HepG2 (cell line): ENCODE results near the gene SDC3. TPM values are rescaled to one million over a fixed set of nuclear protein-coding genes. Genes with fewer than 3 reads are reported as not detected.

ENCODE experiments used
- ATAC-seq: fragments of 200-7000 bp; cut with Tn5 transposase; 3 replicates; pipeline ENCODE4 v1.9.1; 2020; ENCODE audit warnings: mild to moderate bottlenecking, moderate library complexity
- BruUV-seq: library from RNA; stranded (reverse); fragments of 400-500 nt; replicated peaks from 2 replicates; lab custom pipeline; 2021; lab: Mats Ljungman, UMichigan
- CTCF ChIA-PET: fragments of 300-600 bp; formaldehyde crosslinking; extraction: SDS; loops from one replicate; lab custom pipeline; 2021; ENCODE audit warnings: low total read pairs, inconsistent platforms, low intra/inter-chr PET ratio; lab: Yijun Ruan, JAX
- POLR2A ChIA-PET: fragments of 350-600 bp; sonication (Branson Sonifier 250); formaldehyde crosslinking; loops from one replicate; lab custom pipeline; 2020; ENCODE audit warnings: antibody characterized with exemption, inconsistent platforms; lab: Yijun Ruan, JAX
- DNase-seq: peaks from one replicate; pipeline ENCODE4 v3.0.0-alpha.2; 2015; ENCODE audit warnings: low spot score
- FAIRE-seq: peaks from 3 replicates; lab custom pipeline; 2011; peaks lifted over from hg19 to GRCh38; lab: Jason Lieb, UNC
- H2AFZ ChIP-seq: one replicate; pipeline ENCODE4 v1.6.1; 2011; ENCODE audit warnings: low read length, inconsistent platforms
- H3K27ac ChIP-seq: fragments of 300-600 bp; 3 replicates; pipeline ENCODE4 v1.8.0; 2011; ENCODE audit warnings: mixed run types, mild to moderate bottlenecking, mixed read lengths, low read length, inconsistent platforms; ENCODE audit not compliant: insufficient read depth; ENCODE audit errors: extremely low read length
- H3K27me3 ChIP-seq, 2 experiments: fragments of 200-600 bp in 1 of 2; 2 replicates in 1 of 2; 3 replicates in 1 of 2; pipeline versions ENCODE4 v1.6.0 to v1.8.0; 2011; ENCODE audit warnings: low read length in 2 of 2, mild to moderate bottlenecking in 2 of 2, moderate library complexity in 2 of 2, inconsistent platforms in 1 of 2; ENCODE audit not compliant: insufficient read depth in 2 of 2, control insufficient read depth in 1 of 2
- H3K36me3 ChIP-seq, 2 experiments: fragments of 200-600 bp in 1 of 2; replicated peaks in 1 of 2; 2 replicates in 1 of 2; 3 replicates in 1 of 2; pipeline versions ENCODE4 v1.5.1 to v1.8.0; 2011; ENCODE audit warnings: low read length in 2 of 2, inconsistent platforms in 1 of 2; ENCODE audit not compliant: insufficient read depth in 2 of 2, control insufficient read depth in 1 of 2
- H3K4me1 ChIP-seq: 2 replicates; pipeline ENCODE4 v1.5.1; 2012; ENCODE audit warnings: low read length, inconsistent platforms; ENCODE audit not compliant: insufficient read depth
- H3K4me2 ChIP-seq: 2 replicates; pipeline ENCODE4 v1.6.0; 2011; ENCODE audit warnings: low read depth, low read length, inconsistent platforms
- H3K4me3 ChIP-seq, 3 experiments: fragments of 200-600 bp in 1 of 3; sonication (generic), shearing (Covaris generic) in 1 of 3; replicated peaks in 1 of 3; 2 replicates each; pipeline ENCODE4 v1.5.1; 2011 to 2016; ENCODE audit warnings: low read length in 3 of 3, inconsistent platforms in 2 of 3, low read depth in 2 of 3, mild to moderate bottlenecking in 2 of 3, control low read depth in 1 of 3, mixed read lengths in 1 of 3; ENCODE audit not compliant: insufficient read depth in 1 of 3
- H3K79me2 ChIP-seq: one replicate; pipeline ENCODE4 v1.6.1; 2011; ENCODE audit warnings: low read length, inconsistent platforms; ENCODE audit not compliant: insufficient read depth
- H3K9ac ChIP-seq: 2 replicates; pipeline ENCODE4 v1.6.0; 2011; ENCODE audit warnings: mild to moderate bottlenecking, low read depth, low read length, inconsistent platforms; ENCODE audit not compliant: insufficient read depth
- H3K9me3 ChIP-seq: 2 replicates; pipeline ENCODE4 v1.5.1; 2012; ENCODE audit warnings: mild to moderate bottlenecking, low read length
- H4K20me1 ChIP-seq: 2 replicates; pipeline ENCODE4 v1.6.0; 2011; ENCODE audit warnings: inconsistent platforms, mild to moderate bottlenecking, low read length, moderate library complexity; ENCODE audit not compliant: insufficient read depth
- GATA4 ChIP-seq: sonication (generic); IDR thresholded peaks from 2 replicates; pipeline ENCODE4 v1.6.1; 2016; ENCODE audit warnings: antibody characterized with exemption, low read depth, borderline replicate concordance
- GRHL1 ChIP-seq: sonication (generic); formaldehyde crosslinking; conservative IDR thresholded peaks from 2 replicates; pipeline ENCODE4 v1.8.0; 2022; ENCODE audit warnings: missing genetic modification reagents
- HCFC1 ChIP-seq: fragments of 150-350 bp; IDR thresholded peaks from 2 replicates; pipeline ENCODE4 v1.6.1; 2014; ENCODE audit warnings: low read depth, low read length
- HMGXB3 ChIP-seq: sonication (generic); formaldehyde crosslinking; IDR thresholded peaks from 2 replicates; pipeline ENCODE4 v1.4.0; 2020; ENCODE audit warnings: missing genetic modification reagents, borderline replicate concordance
- MBNL3 ChIP-seq: fragments of 250-450 bp; sonication (Bioruptor Pico); conservative IDR thresholded peaks from 2 replicates; pipeline ENCODE4 v1.8.0; 2022; ENCODE audit warnings: mild to moderate bottlenecking, inconsistent platforms
- MTF2 ChIP-seq: sonication (generic); formaldehyde crosslinking; IDR thresholded peaks from 2 replicates; pipeline ENCODE4 v1.5.0; 2020; ENCODE audit warnings: missing genetic modification reagents, borderline replicate concordance
- PITX1 ChIP-seq: sonication (generic); formaldehyde crosslinking; IDR thresholded peaks from 2 replicates; pipeline ENCODE4 v1.5.1; 2020; ENCODE audit warnings: mild to moderate bottlenecking, missing genetic modification reagents
- RARG ChIP-seq: sonication (generic); formaldehyde crosslinking; IDR thresholded peaks from 2 replicates; pipeline ENCODE4 v1.4.0; 2020; ENCODE audit warnings: low read depth, mild to moderate bottlenecking, missing genetic modification reagents
- TRAFD1 ChIP-seq: sonication (generic); formaldehyde crosslinking; IDR thresholded peaks from 2 replicates; pipeline ENCODE4 v1.5.1; 2020; ENCODE audit warnings: missing genetic modification reagents, mild to moderate bottlenecking, borderline replicate concordance
- ZBTB2 ChIP-seq: sonication (generic); formaldehyde crosslinking; IDR thresholded peaks from 2 replicates; pipeline ENCODE4 v1.8.0; 2022; ENCODE audit warnings: low read depth, missing genetic modification reagents
- ZNF570 ChIP-seq: sonication (generic); formaldehyde crosslinking; IDR thresholded peaks from 2 replicates; pipeline ENCODE4 v1.4.0; 2020; ENCODE audit warnings: mild to moderate bottlenecking, missing genetic modification reagents, borderline replicate concordance
- ZNF598 ChIP-seq: sonication (generic); formaldehyde crosslinking; IDR thresholded peaks from 2 replicates; pipeline ENCODE4 v1.5.1; 2020; ENCODE audit warnings: mild to moderate bottlenecking, missing genetic modification reagents, borderline replicate concordance
- ZNF788 ChIP-seq: sonication (generic); formaldehyde crosslinking; IDR thresholded peaks from 2 replicates; pipeline ENCODE4 v1.5.0; 2020; ENCODE audit warnings: mild to moderate bottlenecking, missing genetic modification reagents, borderline replicate concordance
- WGBS: methylation state at CpG from one replicate; pipeline ENCODE4 v1.1.6; 2017; ENCODE audit warnings: low lambda C conversion rate; 5-methylcytosine and 5-hydroxymethylcytosine counted together
- in situ Hi-C: cut with HindIII; loops from 2 replicates; pipeline ENCODE4 v1.10.0; 2017; ENCODE audit warnings: low pct_unique_long_range_greater_than_20kb; ENCODE audit not compliant: extremely low pct_ligation_motif_present
- intact Hi-C: fragments of 100-400 bp; cut with micrococcal nuclease; formaldehyde crosslinking; loops from one replicate; pipeline ENCODE4 v1.10.0; 2022; ENCODE audit not compliant: unreplicated experiment
- polyA plus RNA-seq, 8 experiments: library from polyadenylated mRNA; depleted of rRNA in 3 of 8; stranded (reverse) in 7 of 8; unstranded in 1 of 8; fragments of >200 nt; fragmentation: Illumina TruSeq in 4 of 8; extraction: Trizol in 4 of 8; gene quantifications; 2 replicates each; pipeline versions ENCODE4 v1.2.1 to v1.2.3, GENCODE V29; 2011 to 2016; ENCODE audit warnings: low read depth in 4 of 8, missing spikeins in 1 of 8, mixed read lengths in 1 of 8; ENCODE audit not compliant: insufficient read depth in 1 of 8
- total RNA-seq, 5 experiments: library from RNA; depleted of rRNA; stranded (reverse); fragments of >200 nt; fragmentation: Illumina TruSeq; extraction: Trizol; gene quantifications; 2 replicates each; pipeline ENCODE4 v1.2.3, GENCODE V29; 2016; ENCODE audit warnings: low read depth in 1 of 5

The SDC3 gene
- total and polyA plus RNA-seq, 2 of the 13 experiments (the other 11 are each of a cell fraction or from before 2014, with no cell fraction given) = 0.49 to 0.84 TPM

- BruUV-seq = no TSS peak
- in situ Hi-C loops = no loop called here
- Histone ChIP-seq H3K36me3 (no peaks in the 10 kb centered on the region), H3K79me2 (no peaks in the 10 kb centered on the region), H3K27ac (no peak overlapping the region), H3K4me3 (no peak overlapping the region), H4K20me1 (no peaks in the 10 kb centered on the region), H3K4me2 (no peak overlapping the region), H3K4me1 (no peaks in the 10 kb centered on the region), H3K9ac (no peak overlapping the region), H3K27me3 (no peaks in the 10 kb centered on the region; a peak in 1 of 5 replicates), H2AFZ (no peak overlapping the region), H3K9me3 (no peaks in the 10 kb centered on the region)
- WGBS = 55% methylated on average over 7 of the region's 7 CpGs
- ChIA-PET CTCF (no interaction called here), POLR2A (no interaction called here)
- no peak for FAIRE-seq
- no peak for DNase-seq
- ATAC-seq = no peak
- intact Hi-C loops = no loop called here
- TF ChIP-seq TRAFD1 (CRISPR knock-in tag) (no peak), MTF2 (CRISPR knock-in tag) (no peak), HMGXB3 (CRISPR knock-in tag) (no peak), RARG (no peak), ZNF570 (CRISPR knock-in tag) (no peak), ZNF788 (CRISPR knock-in tag) (no peak), ZBTB2 (CRISPR knock-in tag) (no peak), GATA4 (no peak), MBNL3 (no peak), HCFC1 (no peak), ZNF598 (CRISPR knock-in tag) (no peak), PITX1 (CRISPR knock-in tag) (no peak), GRHL1 (CRISPR knock-in tag) (no peak)
Measured at GRCh38 chr1:30920827-30921226, 12.3 kb upstream of the SDC3 start.
